GM06990 (cell line): ENCODE measurements around the gene RNASET2.

Source experiments
- DNase-seq: peaks from one replicate; pipeline ENCODE4 v3.0.0-alpha.2; 2011; ENCODE audit not compliant: insufficient read length; ENCODE audit errors: extremely low read depth
- H3K27me3 ChIP-seq: replicated peaks from 2 replicates; pipeline ENCODE4 v1.6.0; 2011; ENCODE audit warnings: low read length; ENCODE audit not compliant: control insufficient read depth, insufficient read depth
- H3K36me3 ChIP-seq: 2 replicates; pipeline ENCODE4 v1.5.1; 2011; ENCODE audit warnings: low read length; ENCODE audit not compliant: control insufficient read depth, insufficient read depth
- H3K4me3 ChIP-seq: replicated peaks from 2 replicates; pipeline ENCODE4 v1.5.1; 2011; ENCODE audit warnings: low read depth, mild to moderate bottlenecking, control low read depth, low read length
- CTCF ChIP-seq: IDR thresholded peaks from 2 replicates; pipeline ENCODE4 v1.5.1; 2011; ENCODE audit warnings: low read length, control low read depth, mild to moderate bottlenecking, inconsistent platforms; ENCODE audit not compliant: insufficient read depth, poor library complexity, severe bottlenecking

The RNASET2 gene

GRCh38 chr6:166940643-166941068, 15.7 kb downstream of the RNASET2 start:
- H3K27me3 ChIP-seq, result no peaks in the 10 kb centered on the region
- DNase-seq, result no peak
- no peak overlapping the region for H3K4me3 ChIP-seq
- no peak for TF ChIP-seq CTCF
- peaks cover 27% of the 10 kb centered on the region for H3K36me3 ChIP-seq

- H3K27me3 ChIP-seq, result no peaks in the 10 kb centered on the region
- no peak overlapping the region for H3K4me3 ChIP-seq
- peaks cover 29% of the 10 kb centered on the region for H3K36me3 ChIP-seq
- no peak for DNase-seq
- no peak for TF ChIP-seq CTCF
These were observed 16.5 kb downstream of the RNASET2 start for GRCh38 chr6:166939894-166940293.

GRCh38 chr6:166939345-166939744, 17.0 kb downstream of the RNASET2 start:
- H3K4me3 ChIP-seq, result no peak overlapping the region
- no peaks in the 10 kb centered on the region for H3K27me3 ChIP-seq
- no peak for DNase-seq
- H3K36me3 ChIP-seq, result peaks cover 31% of the 10 kb centered on the region
- TF ChIP-seq CTCF, result no peak

GRCh38 chr6:166938704-166939103, 17.6 kb downstream of the RNASET2 start:
- H3K27me3 ChIP-seq, result no peaks in the 10 kb centered on the region
- no peak for TF ChIP-seq CTCF
- DNase-seq, result no peak
- peaks cover 32% of the 10 kb centered on the region for H3K36me3 ChIP-seq
- H3K4me3 ChIP-seq, result no peak overlapping the region

GRCh38 chr6:166938150-166938549, 18.2 kb downstream of the RNASET2 start:
- Histone ChIP-seq H3K36me3 (peaks cover 31% of the 10 kb centered on the region), H3K27me3 (no peaks in the 10 kb centered on the region), H3K4me3 (no peak overlapping the region)
- TF ChIP-seq CTCF, result no peak
- no peak for DNase-seq

GRCh38 chr6:166937746-166938145, 18.6 kb downstream of the RNASET2 start:
- DNase-seq, result no peak
- TF ChIP-seq CTCF, result no peak
- H3K27me3 ChIP-seq, result no peaks in the 10 kb centered on the region
- H3K4me3 ChIP-seq, result no peak overlapping the region
- peaks cover 31% of the 10 kb centered on the region for H3K36me3 ChIP-seq
